Panc1 (cell line): ENCODE measurements around the gene ABCB8. TPM values are rescaled to one million over a fixed set of nuclear protein-coding genes. Genes with fewer than 3 reads are reported as not detected.

ENCODE experiments used
- ATAC-seq: fragments of 200-7000 bp; cut with Tn5 transposase; 2 replicates; pipeline ENCODE4 v1.9.1; 2020; ENCODE audit warnings: mild to moderate bottlenecking, moderate library complexity
- BruUV-seq: library from RNA; stranded (reverse); fragments of 400-500 nt; replicated peaks from 2 replicates; lab custom pipeline; 2021; lab: Mats Ljungman, UMichigan
- CTCF ChIA-PET: fragments of 300-600 bp; sonication (Branson Sonifier 250); formaldehyde crosslinking; loops from one replicate; lab custom pipeline; 2022; ENCODE audit warnings: antibody characterized with exemption; lab: Charles Lee
- POLR2A ChIA-PET: fragments of 300-600 bp; sonication (Branson Sonifier 250); formaldehyde crosslinking; loops from one replicate; lab custom pipeline; 2022; ENCODE audit warnings: antibody characterized with exemption; lab: Charles Lee
- DNase-seq: peaks from one replicate; pipeline ENCODE4 v3.0.0-alpha.2; 2010; ENCODE audit warnings: low read depth, low spot score
- H3K27ac ChIP-seq: 2 replicates; pipeline ENCODE4 v1.5.1; 2011; ENCODE audit warnings: mild to moderate bottlenecking, low read length, inconsistent platforms
- H3K27me3 ChIP-seq: fragments of 200-500 bp; sonication (Bioruptor generic); 2 replicates; pipeline ENCODE4 v1.6.0; 2014; ENCODE audit warnings: low read length, inconsistent platforms; ENCODE audit not compliant: control insufficient read depth, insufficient read depth
- H3K36me3 ChIP-seq: fragments of 200-500 bp; sonication (Bioruptor generic); 2 replicates; pipeline ENCODE4 v1.5.1; 2014; ENCODE audit warnings: inconsistent platforms, mild to moderate bottlenecking, low read length, moderate library complexity; ENCODE audit not compliant: control insufficient read depth, insufficient read depth
- H3K4me1 ChIP-seq: 2 replicates; pipeline ENCODE4 v1.5.1; 2011; ENCODE audit warnings: inconsistent platforms, mild to moderate bottlenecking, low read length, moderate library complexity; ENCODE audit not compliant: control insufficient read depth, insufficient read depth
- H3K4me3 ChIP-seq, 2 experiments: 2 replicates each; pipeline ENCODE4 v1.5.1; 2011 to 2012; ENCODE audit warnings: low read depth in 2 of 2, low read length in 2 of 2, mild to moderate bottlenecking in 2 of 2, inconsistent platforms in 1 of 2, moderate library complexity in 1 of 2
- H3K9me3 ChIP-seq: fragments of 200-500 bp; sonication (Bioruptor generic); 2 replicates; pipeline ENCODE4 v1.5.1; 2014; ENCODE audit warnings: low read depth, mild to moderate bottlenecking, inconsistent platforms, low read length, moderate library complexity; ENCODE audit not compliant: control insufficient read depth, insufficient read depth
- CTCF ChIP-seq: fragments of 450-650 bp; IDR thresholded peaks from 2 replicates; pipeline ENCODE4 v1.5.1; 2017; ENCODE audit warnings: mild to moderate bottlenecking
- POLR2AphosphoS5 ChIP-seq: IDR thresholded peaks from 2 replicates; pipeline ENCODE4 v1.6.1; 2012; ENCODE audit warnings: mild to moderate bottlenecking, low read depth, low read length, moderate library complexity
- REST ChIP-seq, 2 experiments: IDR thresholded peaks; 2 replicates each; pipeline ENCODE4 v1.6.1; 2011 to 2012; ENCODE audit warnings: low read depth in 2 of 2, control low read depth in 1 of 2, low read length in 1 of 2, mild to moderate bottlenecking in 1 of 2, moderate library complexity in 1 of 2; ENCODE audit not compliant: insufficient read depth in 1 of 2
- SIN3A ChIP-seq: IDR thresholded peaks from 2 replicates; pipeline ENCODE4 v1.6.1; 2012; ENCODE audit warnings: low read depth, mild to moderate bottlenecking, low read length, moderate library complexity, borderline replicate concordance; ENCODE audit not compliant: insufficient read depth
- TCF7L2 ChIP-seq: IDR thresholded peaks from 2 replicates; pipeline ENCODE4 v1.6.1; 2011; ENCODE audit warnings: mild to moderate bottlenecking, low read depth, low read length, inconsistent platforms
- in situ Hi-C: cut with HindIII; loops from 2 replicates; pipeline ENCODE4 v1.10.0; 2016; ENCODE audit warnings: low sequenced_read_pairs, low pct_unique_long_range_greater_than_20kb
- intact Hi-C: fragments of 100-400 bp; cut with micrococcal nuclease; formaldehyde crosslinking; loops from one replicate; pipeline ENCODE4 v1.10.0; 2022; ENCODE audit not compliant: unreplicated experiment
- total RNA-seq: library from RNA; stranded (reverse); gene quantifications from one replicate; pipeline ENCODE4 v1.2.1, GENCODE V29; 2021; ENCODE audit not compliant: unreplicated experiment

ABCB8 gene
- total RNA-seq, 1 experiment from 2014 or later, result 49.8 TPM

- Histone ChIP-seq H3K9me3 (no peaks in the 10 kb centered on the region), H3K4me3 (no peak overlapping the region), H3K36me3 (no peaks in the 10 kb centered on the region), H3K4me1 (no peaks in the 10 kb centered on the region; the same call in 1 of the 2 replicates), H3K27me3 (no peaks in the 10 kb centered on the region), H3K27ac (no peak overlapping the region)
- CTCF ChIA-PET, result interaction anchor here (0.7 to 1.1 kb wide), 2 partner anchors 15 to 20 kb away, joined by 4 to 11 read pairs; no protein-coding TSS in a partner anchor
- no peak for TF ChIP-seq TCF7L2
- no peak for TF ChIP-seq REST (IDR thresholded peaks at IDR 0.05; ENCODE audit: insufficient read depth in 1 of 2, low read depth in 2 of 2, low read length in 1 of 2)
- TF ChIP-seq CTCF, result no peak
- no peak for TF ChIP-seq SIN3A
- TF ChIP-seq POLR2AphosphoS5, result no peak
- in situ Hi-C loops (no loop called here), intact Hi-C loops (no loop called here)
- DNase-seq (no peak), ATAC-seq (no peak)
- BruUV-seq, result no TSS peak
- POLR2A ChIA-PET, result no interaction called here
Observed at GRCh38 chr7:150999001-150999400, 29.2 kb upstream of the ABCB8 start.

GRCh38 chr7:150999497-151000230, 28.6 kb upstream of the ABCB8 start:
- Histone ChIP-seq H3K36me3 (no peaks in the 10 kb centered on the region), H3K4me3 (no peak overlapping the region), H3K4me1 (no peaks in the 10 kb centered on the region), H3K9me3 (no peaks in the 10 kb centered on the region), H3K27ac (no peak overlapping the region), H3K27me3 (no peaks in the 10 kb centered on the region)
- intact Hi-C loops, result no loop called here
- in situ Hi-C loops, result no loop called here
- no TSS peak for BruUV-seq
- POLR2A ChIA-PET, result no interaction called here
- CTCF ChIA-PET, result interaction anchor here (0.6 to 0.7 kb wide), 2 partner anchors 15 to 48 kb away, joined by 5 to 11 read pairs; no protein-coding TSS in a partner anchor
- no peak for ATAC-seq
- DNase-seq, result no peak
- no peak for TF ChIP-seq REST (IDR thresholded peaks at IDR 0.05; ENCODE audit: insufficient read depth in 1 of 2, low read depth in 2 of 2, low read length in 1 of 2)
